Cardiac septum (tissue), 1 donor: ENCODE results near the gene SLC10A3. TPM values are rescaled to one million over a fixed set of nuclear protein-coding genes. Genes with fewer than 3 reads are reported as not detected.
A peak's percentile ranks its signal among the peaks of the same experiment; 100 is the strongest.
"Not testable (repeated sequence)": the region's sequence is repeated elsewhere in the genome, so short reads cannot be mapped to it uniquely, and the experiment has no call there.

ENCODE experiments used
- DNase-seq: peaks from one replicate; pipeline ENCODE4 v3.0.0-alpha.2; 2020; ENCODE audit warnings: low spot score
- intact Hi-C: fragments of 100-400 bp; cut with DNase I; formaldehyde crosslinking; loops from one replicate; pipeline ENCODE4 v1.14.0; 2022
- total RNA-seq: library from RNA; stranded (reverse); fragmentation: NEBNext Ultra II Directional; extraction: Animal tissue kit (Norgen Biotek cat#: 25700); gene quantifications from one replicate; pipeline ENCODE4 v1.2.1, GENCODE V29; 2021
- donor health status: DM: no; HTN: no; CAD: no.

Gene SLC10A3
- total RNA-seq, 1 donor from 2014 or later, result 13.8 TPM

DNA sequence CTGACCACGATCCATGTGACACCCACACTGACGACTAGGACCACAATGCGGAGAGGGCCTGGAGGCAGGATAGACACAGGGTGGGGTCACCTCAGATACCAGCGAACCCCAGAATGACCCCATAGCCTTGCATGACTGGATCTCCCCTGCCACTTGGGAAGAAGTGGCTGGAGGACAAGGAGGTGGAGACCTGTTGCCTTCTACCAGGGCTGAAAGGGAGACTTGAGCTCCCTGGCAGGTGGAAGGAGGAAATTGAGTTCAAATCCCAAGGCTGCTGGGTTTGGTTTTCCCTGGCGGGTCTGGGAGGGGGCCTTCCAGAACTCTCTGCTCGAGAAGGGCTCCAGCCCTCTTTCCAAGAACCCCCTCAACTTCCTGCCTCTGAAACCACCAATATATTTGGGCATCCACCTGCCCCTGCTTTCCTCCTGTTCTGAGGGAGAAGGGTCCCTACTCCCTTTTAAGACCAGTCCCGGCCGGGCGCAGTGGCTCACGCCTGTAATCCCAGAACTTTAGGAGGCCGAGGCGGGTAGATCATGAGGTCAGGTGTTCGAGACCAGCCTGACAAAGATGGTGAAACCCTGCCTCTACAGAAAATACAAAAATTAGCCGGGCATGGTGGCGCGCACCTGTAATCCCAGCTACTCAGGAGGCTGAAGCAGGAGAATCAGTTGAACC, 22.6 kb upstream of the SLC10A3 start:
- intact Hi-C loops, result no loop called here
- DNase-seq, result peak; percentile 67

GRCh38 chrX:154511761-154512160, 21.3 kb upstream of the SLC10A3 start:
- no peak for DNase-seq
- intact Hi-C loops, result no loop called here

- intact Hi-C loops, result no loop called here
- DNase-seq, result no peak
Observed at GRCh38 chrX:154509455-154509854, 19.0 kb upstream of the SLC10A3 start.

DNA sequence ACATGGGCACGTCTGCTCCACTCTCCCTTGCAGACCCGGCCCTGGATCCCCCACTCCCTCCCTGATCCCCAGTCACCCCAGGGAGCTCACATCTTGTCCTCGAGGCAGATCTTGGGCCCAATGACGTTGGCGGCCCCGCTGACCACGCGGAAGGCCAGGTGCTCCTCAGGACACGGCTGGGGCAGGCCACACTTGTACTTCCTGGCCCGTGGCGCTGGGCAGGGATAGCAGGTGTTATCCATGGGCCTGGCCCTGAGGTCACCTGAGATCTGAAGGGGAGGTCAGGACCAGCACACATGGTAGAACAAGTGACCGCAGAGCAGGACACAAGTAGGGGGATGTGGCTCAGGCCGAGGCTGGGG, 17.9 kb upstream of the SLC10A3 start:
- DNase-seq, result peak; percentile 74
- intact Hi-C loops, result no loop called here

GRCh38 chrX:154507673-154508383, 17.4 kb upstream of the SLC10A3 start:
- peak; percentile 44 for DNase-seq
- intact Hi-C loops, result no loop called here

- intact Hi-C loops, result no loop called here
Observed at GRCh38 chrX:154506483-154507332, 16.3 kb upstream of the SLC10A3 start.

GRCh38 chrX:154505734-154506133, 15.3 kb upstream of the SLC10A3 start:
- peak; percentile 72 for DNase-seq
- intact Hi-C loops, result no loop called here

More at GRCh38 chrX:154506483-154507332, 16.3 kb upstream of the SLC10A3 start:
- peak; percentile 58 for DNase-seq

DNA sequence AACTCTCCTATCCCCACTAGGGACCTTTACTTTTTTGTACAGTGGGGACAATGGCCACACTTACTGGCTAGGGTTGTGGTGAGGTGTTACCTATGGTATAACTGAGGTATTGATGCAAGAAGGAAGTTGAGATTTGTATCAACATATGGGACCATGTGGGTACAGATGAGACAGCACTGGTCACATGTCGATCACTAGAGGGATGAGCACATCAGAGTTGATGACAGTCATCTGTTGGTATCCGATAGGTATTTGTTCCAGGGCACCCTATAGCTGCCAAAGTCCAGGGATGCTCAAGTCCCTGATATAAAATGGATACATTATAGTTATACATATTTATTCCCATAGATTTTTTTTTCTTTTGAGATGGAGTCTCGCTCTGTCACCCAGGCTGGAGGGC, 12.6 kb upstream of the SLC10A3 start:
- no peak for DNase-seq
- intact Hi-C loops, result no loop called here

- intact Hi-C loops, result no loop called here
- DNase-seq, result no peak
Observed at GRCh38 chrX:154502098-154502497, 11.7 kb upstream of the SLC10A3 start.

DNA sequence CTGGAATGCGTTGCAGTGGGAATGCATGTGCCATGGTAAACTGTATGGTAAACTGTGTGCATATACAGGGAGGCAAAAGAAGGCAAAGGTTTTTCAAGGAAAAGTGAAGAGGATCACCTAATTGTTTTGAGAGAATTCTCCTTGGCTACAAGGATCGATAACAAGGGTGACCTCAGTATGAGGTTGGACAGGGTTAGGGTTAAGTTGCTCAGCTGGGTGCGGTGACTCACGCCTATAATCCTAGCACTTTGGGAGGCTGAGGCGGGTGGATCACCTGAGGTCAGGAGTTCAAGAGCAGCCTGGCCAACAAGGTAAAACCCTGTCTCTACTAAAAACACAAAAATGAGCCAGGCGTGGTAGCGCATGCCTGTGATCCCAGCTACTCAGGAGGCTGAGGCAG, 11.0 kb upstream of the SLC10A3 start:
- intact Hi-C loops, DNase-seq: not testable (repeated sequence)

DNA sequence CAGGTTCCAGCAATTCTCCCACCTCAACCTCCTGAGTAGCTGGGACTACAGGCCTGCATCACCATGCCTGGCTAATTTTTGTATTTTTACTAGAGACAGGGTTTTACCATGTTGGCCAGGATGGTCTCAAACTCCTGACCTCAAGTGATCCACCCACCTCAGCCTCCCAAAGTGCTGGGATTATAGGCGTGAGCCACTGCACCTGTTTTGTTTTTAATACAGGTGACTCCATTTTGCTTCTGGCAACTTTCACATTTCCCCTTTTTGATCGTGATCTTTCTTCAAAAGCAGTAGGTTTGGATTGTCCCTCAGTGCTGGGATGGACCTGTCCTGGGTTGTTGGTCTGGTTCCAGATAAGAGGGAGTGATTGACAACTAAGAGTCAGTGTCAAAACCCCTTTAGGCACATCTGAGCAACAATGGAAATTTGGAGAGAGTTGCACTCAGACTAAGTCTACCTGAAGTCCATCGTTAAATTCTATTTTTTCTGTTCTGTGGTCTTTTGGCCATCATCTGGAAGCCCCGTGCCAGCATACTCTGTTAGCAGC, 6.2 kb upstream of the SLC10A3 start:
- DNase-seq, intact Hi-C loops: not testable (repeated sequence)

DNA sequence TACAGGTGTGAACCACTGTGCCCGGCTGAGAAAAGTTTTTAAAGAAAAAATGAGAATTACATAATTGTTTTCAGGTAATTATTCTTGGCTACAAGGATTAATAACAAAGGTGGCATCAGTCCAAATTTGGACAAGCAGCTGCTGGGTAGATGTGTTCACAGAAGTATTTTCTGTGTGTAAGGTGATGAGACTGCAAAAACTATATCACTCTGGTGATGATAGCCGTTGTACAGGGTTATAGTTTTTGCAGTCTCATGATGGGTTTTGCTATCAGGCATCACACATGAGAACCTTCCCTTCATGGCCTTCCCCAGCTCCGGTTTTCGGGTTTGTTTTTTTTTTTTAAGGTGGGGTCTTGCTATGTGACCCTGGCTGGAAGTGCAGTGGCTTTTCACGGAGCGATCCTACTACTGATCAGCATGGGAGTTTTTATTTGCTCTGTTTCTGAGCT, 5.1 kb upstream of the SLC10A3 start:
- DNase-seq, result no peak
- intact Hi-C loops, result no loop called here

DNA sequence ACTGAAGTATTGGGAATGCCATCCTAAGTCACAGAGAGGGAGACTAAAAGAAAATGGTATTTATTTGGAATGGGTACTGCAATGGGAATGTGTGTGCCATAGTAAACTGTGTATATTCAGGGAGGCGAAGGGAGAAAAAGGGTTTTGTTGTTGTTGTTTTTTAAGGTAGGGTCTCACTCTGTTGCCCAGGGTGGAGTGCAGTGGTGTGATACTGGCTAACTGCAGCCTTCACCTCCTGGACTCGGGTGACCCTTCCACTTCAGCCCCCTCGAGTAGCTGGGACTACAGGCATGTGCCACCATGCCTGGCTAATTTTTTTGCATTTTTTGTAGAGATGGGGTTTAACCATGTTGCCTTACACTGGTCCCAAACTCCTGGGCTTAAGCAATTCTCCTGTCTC, 4.3 kb upstream of the SLC10A3 start:
- intact Hi-C loops, result no loop called here
- DNase-seq, result no peak

DNA sequence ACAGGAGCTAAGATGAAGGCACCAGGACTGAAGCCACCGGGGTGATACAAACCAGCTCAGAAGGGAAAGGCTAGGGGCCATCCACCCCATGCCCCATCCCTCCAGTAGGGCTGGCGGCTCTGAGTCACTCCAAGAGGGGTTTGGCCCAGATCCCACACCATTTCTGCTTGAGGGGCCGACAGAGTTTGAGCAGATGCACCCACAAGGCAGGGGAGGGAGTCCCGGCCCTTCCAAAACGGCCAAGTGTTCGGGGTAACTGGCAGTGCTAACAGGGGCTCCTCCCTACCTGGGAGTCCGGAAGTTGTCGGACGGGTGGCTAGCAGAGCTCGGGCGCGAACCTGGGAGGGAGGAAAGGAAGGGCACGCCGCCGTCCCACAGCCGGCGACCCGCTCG, 412 bp downstream of the SLC10A3 start:
- DNase-seq, result no peak
- intact Hi-C loops, result no loop called here

DNA sequence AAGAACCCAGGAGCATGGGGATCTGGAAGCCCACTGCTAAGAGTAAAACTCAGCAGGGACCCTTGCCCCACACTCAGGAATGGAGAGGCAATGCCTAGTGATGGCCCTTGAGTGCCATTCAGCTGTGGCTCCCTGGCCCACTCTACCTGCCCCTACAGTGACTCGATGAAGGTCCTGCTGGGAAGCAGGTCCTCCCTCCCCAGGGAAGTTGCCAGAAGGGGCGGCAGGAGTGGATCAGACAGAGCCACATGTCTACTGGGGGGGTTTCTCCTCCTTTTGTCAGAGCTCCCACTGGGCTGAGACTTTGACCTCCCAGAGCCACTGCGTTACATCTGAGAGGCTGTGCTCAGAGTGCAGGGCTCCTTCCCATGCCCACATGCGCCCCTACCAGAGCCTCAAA, 1.2 kb downstream of the SLC10A3 start:
- no peak for DNase-seq
- intact Hi-C loops, result loop anchor here (5.0 kb wide), 1 partner anchor 52 kb away; the partner anchor contains the start of gene GDI1

GRCh38 chrX:154488336-154489075, 1.9 kb downstream of the SLC10A3 start:
- intact Hi-C loops, result loop anchor here (5.0 kb wide), 1 partner anchor 51 kb away; the partner anchor contains the start of gene GDI1
- DNase-seq, result no peak

DNA sequence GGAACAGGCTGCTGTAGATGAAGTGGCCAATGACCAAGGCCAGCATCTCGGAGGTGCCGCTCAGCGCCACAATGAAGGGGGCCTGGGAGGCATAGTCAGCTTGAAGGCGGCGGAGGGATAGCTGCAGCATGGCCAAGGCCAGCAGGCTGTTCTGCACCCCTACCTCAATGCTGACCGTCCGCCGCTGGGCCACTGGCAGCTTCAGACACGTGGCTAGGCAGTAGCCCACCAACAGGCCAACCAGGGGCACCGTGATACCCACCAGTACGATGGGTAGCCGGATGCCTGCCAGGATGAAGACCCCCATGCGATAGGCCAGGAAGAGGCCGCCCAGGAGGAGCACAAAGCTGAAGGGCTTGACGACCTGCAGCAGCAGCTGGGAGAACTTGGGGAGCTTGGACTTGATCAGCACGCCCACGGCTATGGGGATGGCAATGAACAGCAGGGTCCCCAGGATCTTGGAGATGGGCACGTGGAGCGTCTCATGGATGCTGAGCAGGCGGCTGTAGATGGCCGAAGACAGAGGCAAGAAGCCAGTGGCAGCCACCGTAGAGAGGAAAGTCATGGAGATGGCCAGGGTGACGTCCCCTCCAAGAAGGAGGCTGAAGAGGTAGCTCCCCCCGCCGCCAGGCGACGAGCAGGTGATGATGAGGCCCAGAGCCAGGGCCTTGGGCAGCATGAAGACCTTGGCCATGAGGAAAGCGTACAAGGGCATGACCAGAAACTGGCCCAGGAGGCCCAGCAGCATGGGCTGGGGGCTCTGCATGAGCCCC, 2.7 kb downstream of the SLC10A3 start:
- intact Hi-C loops, result loop anchor here (5.0 kb wide), 1 partner anchor 50 kb away; the partner anchor contains the start of gene GDI1
- no peak for DNase-seq
